Measurements from ENCODE around the gene OR52N5. TPM values are rescaled to one million over a fixed set of nuclear protein-coding genes. Genes with fewer than 3 reads are reported as not detected.
A peak's percentile ranks its signal among the peaks of the same experiment; 100 is the strongest.

OR52N5 gene
- total and polyA plus RNA-seq, 9 of the 15 experiments (the other 6 are each of a cell fraction or from before 2014, with no cell fraction given), result not detected

GRCh38 chr11:5809905-5810795 is 27.0 kb upstream of the OR52N5 start (continued):
- TF ChIP-seq ZBTB49 (CRISPR knock-in tag; IDR thresholded peaks at IDR 0.05; ENCODE audit: borderline replicate concordance) (no peak), CBX8 (IDR thresholded peaks at IDR 0.05; ENCODE audit: borderline replicate concordance, extremely low read depth, low read depth, low read length, poor library complexity, severe bottlenecking) (no peak), E4F1 (CRISPR knock-in tag; IDR thresholded peaks at IDR 0.05; ENCODE audit: borderline replicate concordance) (no peak), NCOA2 (IDR thresholded peaks at IDR 0.05; ENCODE audit: partially characterized antibody in 2 of 2) (peak in 1 of 2 experiments; percentile 23), RBM15 (IDR thresholded peaks at IDR 0.05; ENCODE audit: insufficient read depth, low read length) (no peak), TRIM24 (IDR thresholded peaks at IDR 0.05) (peak; percentile 92 to 93), BMI1 (IDR thresholded peaks at IDR 0.05; ENCODE audit: low read length) (no peak), ZBED1 (IDR thresholded peaks at IDR 0.05) (no peak), XRCC4 (IDR thresholded peaks at IDR 0.05; ENCODE audit: extremely low read depth, insufficient read depth, insufficient read length) (no peak), CLOCK (CRISPR knock-in tag; IDR thresholded peaks at IDR 0.05; ENCODE audit: borderline replicate concordance) (no peak), ZNF408 (CRISPR knock-in tag; IDR thresholded peaks at IDR 0.05; ENCODE audit: low read depth) (no peak), MTA1 (IDR thresholded peaks at IDR 0.05; ENCODE audit: borderline replicate concordance) (no peak), TSHZ1 (CRISPR knock-in tag; IDR thresholded peaks at IDR 0.05) (no peak), ZNF507 (tag; conservative IDR thresholded peaks at IDR 0.05) (no peak), CCNT2 (IDR thresholded peaks at IDR 0.05; ENCODE audit: borderline replicate concordance, extremely low read depth, insufficient read length, low read depth, low read length) (no peak)

Data from K562 (cell line).